ENCODE measurements around the gene KIF16B. TPM values are rescaled to one million over a fixed set of nuclear protein-coding genes. Genes with fewer than 3 reads are reported as not detected.

Gene KIF16B
- total and polyA plus RNA-seq, 10 of the 15 experiments (the other 5 are each of a cell fraction or from before 2014, with no cell fraction given): 0.21 to 5.2 (median 3.0) TPM

- CTCF ChIA-PET: no interaction called here
These were observed 18.3 kb downstream of the KIF16B start for GRCh38 chr20:16554766-16555543.

GRCh38 chr20:16553684-16554083, 19.6 kb downstream of the KIF16B start:
- TF ChIP-seq E4F1 (IDR thresholded peaks at IDR 0.05; ENCODE audit: borderline replicate concordance, partially characterized antibody) (no peak), ATF2 (IDR thresholded peaks at IDR 0.05; ENCODE audit: low read length) (no peak), FOXM1 (IDR thresholded peaks at IDR 0.05; ENCODE audit: low read depth, low read length) (no peak), RFX5 (IDR thresholded peaks at IDR 0.05; ENCODE audit: low read depth, low read length) (no peak), NKRF (conservative IDR thresholded peaks at IDR 0.05) (no peak), BACH1 (IDR thresholded peaks at IDR 0.05; ENCODE audit: borderline replicate concordance) (no peak)
- Histone ChIP-seq H3K4me2 (ENCODE audit: control insufficient read depth, insufficient read depth) (no peak overlapping the region), H3K79me2 (ENCODE audit: control insufficient read depth, insufficient read depth, low read length) (no peaks in the 10 kb centered on the region), H3K9me3 (replicated peaks; ENCODE audit: control insufficient read depth, insufficient read depth, low read length) (no peaks in the 10 kb centered on the region; the same call in 2 of the 3 replicates), H2AFZ (ENCODE audit: control insufficient read depth, low read depth, low read length) (no peak overlapping the region), H3K27me3 (replicated peaks in 1 of 2; ENCODE audit: control insufficient read depth in 2 of 2, insufficient read depth in 2 of 2, low read length in 1 of 2) (no peaks in the 10 kb centered on the region), H4K20me1 (ENCODE audit: control insufficient read depth, insufficient read depth) (no peaks in the 10 kb centered on the region), H3K4me1 (ENCODE audit: control insufficient read depth, insufficient read depth, low read length) (no peaks in the 10 kb centered on the region), H3K36me3 (ENCODE audit: control insufficient read depth in 2 of 2, insufficient read depth in 2 of 2, low read length in 1 of 2) (no peaks in the 10 kb centered on the region), H3K4me3 (no peak overlapping the region), H3K27ac (ENCODE audit: control insufficient read depth, insufficient read depth) (no peak overlapping the region), H3K9ac (ENCODE audit: control insufficient read depth, insufficient read depth, low read length) (no peak overlapping the region)
- in situ Hi-C loops (cut with MboI): no loop called here
- ATAC-seq (no peak), DNase-seq (ENCODE audit: low read depth, low spot score) (no peak), FAIRE-seq (no peak)
- ChIA-PET SMC1A (ENCODE audit: uncharacterized antibody, unreplicated experiment) (interaction anchor here (0.9 kb wide), 1 partner anchor 50 kb away, joined by 3 read pairs; no protein-coding TSS in a partner anchor), POLR2A (no interaction called here), CTCF (no interaction called here), RAD21 (ENCODE audit: unreplicated experiment) (no interaction called here)
- intact Hi-C loops (cut with micrococcal nuclease; ENCODE audit: unreplicated experiment): no loop called here
- 73% methylated on average over 7 of the region's 7 CpGs for WGBS (ENCODE audit: insufficient coverage, insufficient replicate concordance, low lambda C conversion rate, missing lambda C conversion rate)
- no TSS peak for BruUV-seq (replicated peaks)

More at GRCh38 chr20:16554766-16555543, 18.3 kb downstream of the KIF16B start:
- in situ Hi-C loops (cut with MboI) (no loop called here), intact Hi-C loops (cut with micrococcal nuclease; ENCODE audit: unreplicated experiment) (no loop called here)
- H3K4me3 ChIP-seq: no peak overlapping the region
- no peaks in the 10 kb centered on the region for H4K20me1 ChIP-seq (ENCODE audit: control insufficient read depth, insufficient read depth)
- no peak overlapping the region for H3K9ac ChIP-seq (ENCODE audit: control insufficient read depth, insufficient read depth, low read length)
- no peaks in the 10 kb centered on the region for H3K4me1 ChIP-seq (ENCODE audit: control insufficient read depth, insufficient read depth, low read length)
- ATAC-seq (no peak), DNase-seq (ENCODE audit: low read depth, low spot score) (no peak), FAIRE-seq (no peak)
- TF ChIP-seq RELA (IDR thresholded peaks at IDR 0.05; ENCODE audit: borderline replicate concordance, partially characterized antibody): no peak
- no peak for TF ChIP-seq FOXK2 (IDR thresholded peaks at IDR 0.05)
- TF ChIP-seq TCF12 (IDR thresholded peaks at IDR 0.05; ENCODE audit: low read depth, low read length): no peak
- no peak overlapping the region for H3K27ac ChIP-seq (ENCODE audit: control insufficient read depth, insufficient read depth)
- no peaks in the 10 kb centered on the region for H3K79me2 ChIP-seq (ENCODE audit: control insufficient read depth, insufficient read depth, low read length)
- no peak overlapping the region for H2AFZ ChIP-seq (ENCODE audit: control insufficient read depth, low read depth, low read length)
- SMC1A ChIA-PET (ENCODE audit: uncharacterized antibody, unreplicated experiment): interaction anchor here (0.9 kb wide), 1 partner anchor 51 kb away, joined by 3 read pairs; no protein-coding TSS in a partner anchor
- no TSS peak for BruUV-seq (replicated peaks)
- RAD21 ChIA-PET (ENCODE audit: unreplicated experiment): no interaction called here
- H3K36me3 ChIP-seq (ENCODE audit: control insufficient read depth in 2 of 2, insufficient read depth in 2 of 2, low read length in 1 of 2): no peaks in the 10 kb centered on the region
- H3K9me3 ChIP-seq (replicated peaks; ENCODE audit: control insufficient read depth, insufficient read depth, low read length): no peaks in the 10 kb centered on the region; the same call in 2 of the 3 replicates
- WGBS (ENCODE audit: insufficient coverage, insufficient replicate concordance, low lambda C conversion rate, missing lambda C conversion rate): 36% methylated on average over 9 of the region's 9 CpGs
- no peaks in the 10 kb centered on the region for H3K27me3 ChIP-seq (replicated peaks in 1 of 2; ENCODE audit: control insufficient read depth in 2 of 2, insufficient read depth in 2 of 2, low read length in 1 of 2)
- POLR2A ChIA-PET: no interaction called here
- no peak overlapping the region for H3K4me2 ChIP-seq (ENCODE audit: control insufficient read depth, insufficient read depth)

Measured in GM12878 (cell line).